Measurements from ENCODE around the gene TTC9. TPM values are rescaled to one million over a fixed set of nuclear protein-coding genes. Genes with fewer than 3 reads are reported as not detected.

TTC9 gene
- total RNA-seq, 1 donor from 2014 or later = 2.5 TPM

DNA sequence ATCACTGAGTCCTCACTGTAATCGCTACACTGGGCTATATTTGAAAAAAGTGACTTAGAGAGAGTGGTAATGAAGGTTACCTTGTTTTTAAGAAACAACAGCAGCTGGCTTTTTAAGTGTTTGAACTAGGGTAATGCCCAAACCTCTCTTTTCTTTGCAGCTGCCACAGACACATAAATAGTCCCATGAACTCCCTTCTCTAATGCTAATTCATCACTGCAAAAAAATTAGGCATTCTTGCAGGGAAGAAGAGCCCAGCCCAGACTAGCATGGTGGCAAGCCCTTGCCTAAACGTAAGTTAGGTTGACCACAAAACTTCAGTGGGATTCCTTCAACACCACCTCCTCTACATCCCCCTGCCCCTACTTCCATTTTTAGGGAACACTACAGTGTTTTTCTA, 23.4 kb upstream of the TTC9 start:
- H3K4me1 Mint-ChIP-seq (ENCODE audit: low read depth) = no peaks in the 10 kb centered on the region
- no peak overlapping the region for H3K27ac Mint-ChIP-seq (ENCODE audit: unreplicated experiment)
- TF ChIP-seq, protein P1, sequence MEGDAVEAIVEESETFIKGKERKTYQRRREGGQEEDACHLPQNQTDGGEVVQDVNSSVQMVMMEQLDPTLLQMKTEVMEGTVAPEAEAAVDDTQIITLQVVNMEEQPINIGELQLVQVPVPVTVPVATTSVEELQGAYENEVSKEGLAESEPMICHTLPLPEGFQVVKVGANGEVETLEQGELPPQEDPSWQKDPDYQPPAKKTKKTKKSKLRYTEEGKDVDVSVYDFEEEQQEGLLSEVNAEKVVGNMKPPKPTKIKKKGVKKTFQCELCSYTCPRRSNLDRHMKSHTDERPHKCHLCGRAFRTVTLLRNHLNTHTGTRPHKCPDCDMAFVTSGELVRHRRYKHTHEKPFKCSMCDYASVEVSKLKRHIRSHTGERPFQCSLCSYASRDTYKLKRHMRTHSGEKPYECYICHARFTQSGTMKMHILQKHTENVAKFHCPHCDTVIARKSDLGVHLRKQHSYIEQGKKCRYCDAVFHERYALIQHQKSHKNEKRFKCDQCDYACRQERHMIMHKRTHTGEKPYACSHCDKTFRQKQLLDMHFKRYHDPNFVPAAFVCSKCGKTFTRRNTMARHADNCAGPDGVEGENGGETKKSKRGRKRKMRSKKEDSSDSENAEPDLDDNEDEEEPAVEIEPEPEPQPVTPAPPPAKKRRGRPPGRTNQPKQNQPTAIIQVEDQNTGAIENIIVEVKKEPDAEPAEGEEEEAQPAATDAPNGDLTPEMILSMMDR (IDR thresholded peaks at IDR 0.05) = no peak
- no peak for DNase-seq (ENCODE audit: low spot score)
- peaks cover 28% of the 10 kb centered on the region for H3K27me3 Mint-ChIP-seq (ENCODE audit: low read depth)
- peaks cover 6% of the 10 kb centered on the region for H3K9me3 Mint-ChIP-seq (ENCODE audit: low read depth)
- H3K4me3 Mint-ChIP-seq (ENCODE audit: unreplicated experiment) = no peak overlapping the region
- H3K36me3 Mint-ChIP-seq (ENCODE audit: low read depth) = no peaks in the 10 kb centered on the region

DNA sequence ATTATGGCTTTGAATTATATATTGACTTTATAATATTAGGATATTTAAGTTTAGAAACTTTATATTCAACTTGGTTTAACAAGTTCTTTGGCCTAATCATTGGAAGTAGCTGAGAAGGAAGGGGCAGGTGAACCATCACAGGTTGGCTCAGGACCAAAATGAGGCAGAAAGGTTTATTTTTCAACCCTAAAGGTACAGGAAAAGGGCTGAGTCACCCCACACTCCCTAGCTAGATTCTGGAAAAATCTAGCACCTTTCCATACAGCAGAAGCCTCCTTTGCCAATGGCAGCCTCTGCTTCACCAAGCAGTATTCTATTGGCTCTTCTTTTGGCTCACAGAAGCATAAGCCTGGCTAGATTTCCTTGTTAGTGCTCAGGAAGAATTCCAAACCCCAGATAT, 22.0 kb upstream of the TTC9 start:
- Mint-ChIP-seq H3K27me3 (ENCODE audit: low read depth) (peaks cover 33% of the 10 kb centered on the region), H3K36me3 (ENCODE audit: low read depth) (peaks cover 4% of the 10 kb centered on the region), H3K9me3 (ENCODE audit: low read depth) (peaks cover 12% of the 10 kb centered on the region), H3K4me3 (ENCODE audit: unreplicated experiment) (no peak overlapping the region), H3K27ac (ENCODE audit: unreplicated experiment) (no peak overlapping the region), H3K4me1 (ENCODE audit: low read depth) (no peaks in the 10 kb centered on the region)
- TF ChIP-seq, protein P1 (IDR thresholded peaks at IDR 0.05) = no peak
- DNase-seq (ENCODE audit: low spot score) = no peak

DNA sequence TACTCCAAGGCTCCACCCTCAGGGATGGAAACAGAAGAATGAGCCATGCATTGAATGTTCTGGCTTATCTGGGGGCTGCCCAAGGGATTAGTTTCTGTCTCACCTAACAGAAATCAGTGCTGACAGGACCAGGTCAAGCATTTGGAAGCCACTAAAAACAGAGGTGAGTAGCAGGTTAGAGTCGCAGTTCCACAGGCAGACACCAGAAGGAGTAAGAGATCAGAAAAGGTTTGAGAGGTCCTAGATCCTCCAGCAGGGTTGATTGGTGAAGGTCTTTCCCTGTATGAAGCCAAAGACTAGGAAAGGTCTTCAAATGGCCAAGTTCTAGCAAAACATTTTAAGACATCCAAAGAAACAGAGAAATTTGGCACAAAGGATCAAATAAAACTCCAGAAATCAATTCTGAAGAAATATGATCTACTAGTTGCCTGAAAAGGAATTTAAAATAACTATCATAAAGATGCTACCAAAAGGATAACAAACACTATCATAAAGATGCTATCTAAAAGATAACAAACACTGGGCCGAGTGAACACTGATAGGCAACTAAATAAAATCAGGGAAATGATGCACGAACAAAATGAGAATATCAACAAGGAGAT, 19.5 kb upstream of the TTC9 start:
- Mint-ChIP-seq H3K36me3 (ENCODE audit: low read depth) (peaks cover 9% of the 10 kb centered on the region), H3K27me3 (ENCODE audit: low read depth) (peaks cover 28% of the 10 kb centered on the region), H3K27ac (ENCODE audit: unreplicated experiment) (no peak overlapping the region), H3K4me1 (ENCODE audit: low read depth) (no peaks in the 10 kb centered on the region), H3K9me3 (ENCODE audit: low read depth) (peaks cover 33% of the 10 kb centered on the region), H3K4me3 (ENCODE audit: unreplicated experiment) (no peak overlapping the region)
- DNase-seq (ENCODE audit: low spot score) = no peak
- TF ChIP-seq, protein P1 (IDR thresholded peaks at IDR 0.05) = peak; percentile 81

DNA sequence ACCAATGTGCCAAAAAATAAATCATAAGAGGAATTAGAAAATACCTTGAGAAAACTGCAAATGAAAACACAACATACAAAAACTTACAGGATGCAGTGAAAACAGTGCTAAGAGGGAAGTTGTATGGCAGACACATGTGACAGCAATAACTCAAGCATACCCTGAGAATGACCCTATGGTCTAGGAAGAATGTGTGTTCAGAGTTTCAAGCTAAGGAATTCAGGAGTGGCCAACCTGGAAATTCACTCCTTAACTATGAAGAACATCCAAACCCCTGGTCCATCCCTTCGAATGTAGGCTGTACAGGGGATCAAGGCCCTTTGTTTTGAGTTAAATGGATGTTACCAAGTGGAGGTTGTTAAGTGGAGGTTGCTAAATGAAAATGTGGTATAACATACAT, 16.7 kb upstream of the TTC9 start:
- Mint-ChIP-seq H3K36me3 (ENCODE audit: low read depth) (peaks cover 12% of the 10 kb centered on the region), H3K4me3 (ENCODE audit: unreplicated experiment) (no peak overlapping the region), H3K27me3 (ENCODE audit: low read depth) (peaks cover 28% of the 10 kb centered on the region), H3K9me3 (ENCODE audit: low read depth) (peaks cover 42% of the 10 kb centered on the region), H3K4me1 (ENCODE audit: low read depth) (no peaks in the 10 kb centered on the region), H3K27ac (ENCODE audit: unreplicated experiment) (no peak overlapping the region)
- no peak for DNase-seq (ENCODE audit: low spot score)
- TF ChIP-seq, protein P1 (IDR thresholded peaks at IDR 0.05) = no peak

DNA sequence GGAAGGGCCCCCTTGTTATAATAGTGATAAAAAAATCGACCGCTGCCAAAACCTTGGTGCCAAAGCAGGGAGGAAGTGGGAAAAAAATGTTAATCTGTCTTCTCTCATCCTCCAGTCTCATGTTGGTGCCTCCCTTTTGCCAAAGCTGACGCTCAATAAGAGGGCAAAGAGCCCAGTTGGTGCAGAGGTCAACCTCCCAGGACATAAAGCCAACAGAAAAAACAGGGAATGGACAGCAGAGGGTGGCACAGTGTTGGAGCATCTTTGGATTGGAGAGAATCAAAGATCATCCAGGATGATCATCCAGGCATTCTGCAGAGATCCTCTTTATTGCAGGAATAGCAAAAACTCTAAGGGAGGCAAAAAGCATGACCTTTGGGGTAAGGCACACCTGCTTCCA, 9.8 kb upstream of the TTC9 start:
- H3K27me3 Mint-ChIP-seq (ENCODE audit: low read depth) = peaks cover 38% of the 10 kb centered on the region
- peaks cover 13% of the 10 kb centered on the region for H3K9me3 Mint-ChIP-seq (ENCODE audit: low read depth)
- no peak overlapping the region for H3K27ac Mint-ChIP-seq (ENCODE audit: unreplicated experiment)
- peaks cover 6% of the 10 kb centered on the region for H3K36me3 Mint-ChIP-seq (ENCODE audit: low read depth)
- no peak for DNase-seq (ENCODE audit: low spot score)
- no peak overlapping the region for H3K4me3 Mint-ChIP-seq (ENCODE audit: unreplicated experiment)
- H3K4me1 Mint-ChIP-seq (ENCODE audit: low read depth) = no peaks in the 10 kb centered on the region
- TF ChIP-seq, protein P1 (IDR thresholded peaks at IDR 0.05) = no peak
